ENCODE data around the gene GAK.

GAK gene

GRCh38 chr4:906339-907102, 25.6 kb downstream of the GAK start:
- DNase-seq, result no peak

- DNase-seq, result no peak
Observed at GRCh38 chr4:905485-906338, 26.4 kb downstream of the GAK start.

- DNase-seq, result no peak
Observed at GRCh38 chr4:903066-904046, 28.8 kb downstream of the GAK start.

- DNase-seq, result no peak
Observed at GRCh38 chr4:901192-901910, 30.8 kb downstream of the GAK start.

GRCh38 chr4:900721-901120, 31.4 kb downstream of the GAK start:
- DNase-seq, result no peak

GRCh38 chr4:900073-900472, 32.0 kb downstream of the GAK start:
- no peak for DNase-seq

GRCh38 chr4:899556-899906, 32.6 kb downstream of the GAK start:
- DNase-seq, result no peak

- no peak for DNase-seq
Observed at GRCh38 chr4:898869-899555, 33.1 kb downstream of the GAK start.

GRCh38 chr4:898123-898522, 34.0 kb downstream of the GAK start:
- DNase-seq, result no peak

GRCh38 chr4:896630-897029, 35.5 kb downstream of the GAK start:
- DNase-seq, result no peak

GRCh38 chr4:896216-896615, 35.9 kb downstream of the GAK start:
- DNase-seq, result no peak

GRCh38 chr4:895596-895995, 36.5 kb downstream of the GAK start:
- no peak for DNase-seq

- DNase-seq, result no peak
Observed at GRCh38 chr4:893995-894705, 38.0 kb downstream of the GAK start.

DNA sequence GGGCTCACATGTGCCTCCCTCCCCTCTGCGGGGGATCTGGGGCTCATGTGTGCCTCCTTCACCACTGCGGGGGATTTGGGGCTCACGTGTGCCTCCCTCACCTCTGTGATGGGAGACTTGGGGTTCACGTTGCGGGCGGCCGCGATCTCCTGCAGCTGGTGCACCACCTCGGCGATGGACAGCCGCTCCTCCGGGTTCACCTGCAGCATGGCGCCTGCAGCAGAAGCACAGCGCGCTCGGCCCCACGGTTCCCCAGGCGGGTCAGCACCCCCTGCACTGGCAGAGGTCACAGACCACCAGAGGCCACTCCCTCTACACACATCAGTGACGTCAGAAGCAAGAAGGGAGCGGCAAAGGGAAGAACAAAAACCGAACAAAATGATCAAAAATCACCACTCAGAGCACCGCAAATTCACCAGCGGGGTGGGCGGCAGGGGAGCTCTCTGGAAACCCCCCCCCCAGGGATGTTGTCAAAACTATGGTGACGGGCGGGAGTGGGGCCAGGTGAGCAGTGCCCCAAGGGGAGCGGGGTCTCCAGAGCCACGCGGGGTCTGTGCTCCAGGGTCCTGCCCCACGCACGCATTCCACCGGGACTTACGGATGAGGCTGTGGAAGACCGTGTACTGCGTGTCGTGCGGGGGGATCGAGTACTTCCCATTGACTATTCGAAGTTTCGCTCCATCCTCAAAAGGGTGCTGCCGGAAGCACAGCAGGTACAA, 38.7 kb downstream of the GAK start:
- no peak for DNase-seq

DNA sequence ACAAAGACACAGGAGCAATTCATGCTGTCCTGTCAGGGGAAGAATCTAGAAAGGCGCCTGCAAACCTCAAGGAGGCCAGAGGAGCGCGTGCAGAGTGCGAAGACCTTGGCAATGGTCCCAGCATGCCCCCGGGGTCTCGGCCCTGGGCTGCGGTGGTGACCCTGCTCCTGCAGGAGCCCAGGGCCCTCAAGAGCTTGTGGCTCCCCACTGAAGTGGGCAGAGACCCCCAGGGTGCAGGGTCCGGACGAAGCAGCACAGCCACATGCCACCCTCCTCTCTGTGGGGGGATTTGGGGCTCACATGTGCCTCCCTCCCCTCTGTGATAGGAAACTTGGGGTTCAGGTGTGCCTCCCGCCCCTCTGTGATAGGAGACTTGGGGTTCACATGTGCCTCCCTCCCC, 39.3 kb downstream of the GAK start:
- DNase-seq, result no peak

DNA sequence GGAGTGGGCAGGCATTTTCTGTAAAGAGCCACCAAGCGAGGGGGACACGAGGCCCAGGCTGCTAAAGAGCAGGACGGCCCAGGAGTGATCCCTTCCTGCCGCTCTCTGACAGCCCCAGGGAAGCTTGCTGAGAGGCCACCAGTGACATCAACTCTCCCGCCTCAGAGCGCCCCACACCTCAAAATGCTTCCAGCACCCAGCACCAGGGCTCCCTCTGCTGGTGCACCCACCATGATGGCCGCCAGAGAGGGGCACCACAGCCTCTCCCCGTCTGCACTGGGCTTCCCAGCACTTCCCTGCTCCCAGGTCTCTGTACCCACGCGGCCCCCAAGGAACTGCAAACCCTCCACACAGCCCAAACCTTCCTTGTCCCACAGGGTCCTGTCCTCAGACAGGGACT, 40.4 kb downstream of the GAK start:
- no peak for DNase-seq

DNA sequence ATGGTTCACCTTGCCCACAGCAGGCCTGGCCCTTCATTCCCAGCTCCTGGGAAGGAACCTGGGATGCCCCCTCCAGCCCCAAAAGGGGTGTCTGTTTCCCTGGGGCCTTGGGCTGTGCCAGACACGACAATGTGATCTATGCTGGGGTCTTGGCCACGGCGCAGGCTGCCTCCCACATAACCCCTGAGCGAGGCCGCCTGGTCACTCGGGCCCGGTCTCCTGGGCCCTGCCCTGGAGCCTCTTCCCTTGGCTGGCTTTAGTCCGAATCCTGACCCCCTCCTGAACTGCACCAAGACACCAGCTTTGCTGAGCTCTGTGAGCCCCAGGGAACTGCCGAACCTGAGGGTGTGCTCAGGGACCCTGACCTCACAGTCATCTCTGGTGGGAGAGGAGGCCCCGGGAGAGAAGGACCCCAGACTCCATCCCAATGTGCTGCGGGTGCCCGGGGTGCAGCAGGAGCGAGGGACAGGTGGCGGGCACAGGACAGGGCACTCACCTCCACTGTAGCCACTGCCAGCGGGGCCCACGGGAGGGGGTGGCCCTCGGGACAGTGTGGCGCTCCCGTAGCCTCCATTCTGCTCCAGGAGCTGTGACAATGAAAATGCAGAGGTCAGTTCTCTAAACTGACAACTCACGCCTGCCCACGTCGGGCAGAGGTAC, 42.0 kb downstream of the GAK start:
- DNase-seq, result no peak

GRCh38 chr4:889516-889915, 42.6 kb downstream of the GAK start:
- DNase-seq, result no peak

DNA sequence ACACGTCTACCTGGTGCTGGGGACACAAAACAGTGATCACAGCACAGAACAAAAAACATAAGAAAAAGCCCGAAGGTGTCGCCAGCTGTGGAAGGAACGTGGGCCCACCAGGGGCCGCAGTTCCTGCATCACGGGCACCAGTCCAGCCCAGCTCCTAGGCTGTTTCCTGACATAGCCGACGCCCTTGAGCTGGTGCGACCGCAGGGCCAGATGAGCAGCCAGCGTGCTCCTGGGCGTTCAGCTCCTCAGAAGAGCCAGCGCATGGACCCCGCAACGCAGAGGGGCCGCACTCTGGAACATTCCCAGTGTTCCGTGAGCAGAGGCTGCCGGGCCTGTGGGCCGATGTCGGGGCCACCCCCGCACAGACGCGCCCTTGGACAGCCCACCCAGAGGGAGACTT, 44.1 kb downstream of the GAK start:
- no peak for DNase-seq
